Stimulated activated CD4-positive, alpha-beta T cell treated with anti-CD3 and anti-CD28 coated beads, TNF-alpha, amount 100 ng/mL, for 4 hours (primary cell): ENCODE results near the gene GTF2H2.
"Not testable (repeated sequence)": the region's sequence is repeated elsewhere in the genome, so short reads cannot be mapped to it uniquely, and the experiment has no call there.

Experiments
- DNase-seq, 3 experiments: peaks; one replicate each; pipeline ENCODE4 v3.0.0-alpha.2; 2020; ENCODE audit warnings: low read depth in 3 of 3

The GTF2H2 gene

GRCh38 chr5:71013575-71013974, 53.9 kb downstream of the GTF2H2 start:
- no peak for DNase-seq

GRCh38 chr5:71011194-71011792, 56.2 kb downstream of the GTF2H2 start:
- no peak for DNase-seq

GRCh38 chr5:71006983-71007382, 60.5 kb downstream of the GTF2H2 start:
- not testable (repeated sequence) for DNase-seq
